GM21423 (cell line): ENCODE data around the gene TOP3B.

Source experiments
- ATAC-seq: cut with Tn5 transposase; IDR thresholded peaks from one replicate; pipeline ENCODE4 v1.9.1; 2021; ENCODE audit warnings: mild to moderate bottlenecking, moderate library complexity; ENCODE audit not compliant: unreplicated experiment

Gene TOP3B, protein sequence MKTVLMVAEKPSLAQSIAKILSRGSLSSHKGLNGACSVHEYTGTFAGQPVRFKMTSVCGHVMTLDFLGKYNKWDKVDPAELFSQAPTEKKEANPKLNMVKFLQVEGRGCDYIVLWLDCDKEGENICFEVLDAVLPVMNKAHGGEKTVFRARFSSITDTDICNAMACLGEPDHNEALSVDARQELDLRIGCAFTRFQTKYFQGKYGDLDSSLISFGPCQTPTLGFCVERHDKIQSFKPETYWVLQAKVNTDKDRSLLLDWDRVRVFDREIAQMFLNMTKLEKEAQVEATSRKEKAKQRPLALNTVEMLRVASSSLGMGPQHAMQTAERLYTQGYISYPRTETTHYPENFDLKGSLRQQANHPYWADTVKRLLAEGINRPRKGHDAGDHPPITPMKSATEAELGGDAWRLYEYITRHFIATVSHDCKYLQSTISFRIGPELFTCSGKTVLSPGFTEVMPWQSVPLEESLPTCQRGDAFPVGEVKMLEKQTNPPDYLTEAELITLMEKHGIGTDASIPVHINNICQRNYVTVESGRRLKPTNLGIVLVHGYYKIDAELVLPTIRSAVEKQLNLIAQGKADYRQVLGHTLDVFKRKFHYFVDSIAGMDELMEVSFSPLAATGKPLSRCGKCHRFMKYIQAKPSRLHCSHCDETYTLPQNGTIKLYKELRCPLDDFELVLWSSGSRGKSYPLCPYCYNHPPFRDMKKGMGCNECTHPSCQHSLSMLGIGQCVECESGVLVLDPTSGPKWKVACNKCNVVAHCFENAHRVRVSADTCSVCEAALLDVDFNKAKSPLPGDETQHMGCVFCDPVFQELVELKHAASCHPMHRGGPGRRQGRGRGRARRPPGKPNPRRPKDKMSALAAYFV

DNA sequence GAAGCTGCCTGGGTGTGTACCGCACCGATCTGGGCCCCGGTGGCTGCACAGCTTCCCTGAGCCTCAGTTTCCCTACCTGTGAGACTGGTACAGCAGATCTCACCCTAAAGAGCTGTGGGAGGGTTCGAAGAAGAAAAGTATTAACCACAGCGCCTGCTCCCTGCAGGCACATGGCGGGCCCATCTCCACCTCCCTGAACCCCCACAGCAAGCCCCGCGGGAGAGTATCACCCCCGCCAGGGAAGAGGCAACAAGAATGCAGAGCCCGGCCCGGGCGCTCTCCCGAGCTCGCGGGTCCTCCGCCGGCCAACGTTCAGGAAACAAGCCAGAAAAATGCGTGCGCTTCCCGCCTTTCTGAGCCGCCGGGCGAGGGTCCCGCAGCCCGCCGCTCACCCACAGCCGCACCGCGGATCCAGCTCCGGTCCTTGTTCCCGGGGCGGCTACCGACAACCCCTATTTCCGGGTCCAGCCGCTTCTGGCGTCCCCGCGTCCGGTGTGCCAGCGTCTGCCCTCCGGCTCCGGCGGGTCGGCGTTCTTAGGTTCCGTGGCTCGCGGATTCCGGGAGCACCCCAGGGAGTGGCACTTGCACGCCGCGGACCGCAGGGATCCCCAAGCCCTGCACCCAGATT is at the start of gene TOP3B:
Gene TOP3B, minus strand, starts transcription at position 450 of the 628 bp plus-strand sequence. CDS start 7,078 bp downstream, outside the sequence.
- peak; percentile 76 for ATAC-seq

DNA sequence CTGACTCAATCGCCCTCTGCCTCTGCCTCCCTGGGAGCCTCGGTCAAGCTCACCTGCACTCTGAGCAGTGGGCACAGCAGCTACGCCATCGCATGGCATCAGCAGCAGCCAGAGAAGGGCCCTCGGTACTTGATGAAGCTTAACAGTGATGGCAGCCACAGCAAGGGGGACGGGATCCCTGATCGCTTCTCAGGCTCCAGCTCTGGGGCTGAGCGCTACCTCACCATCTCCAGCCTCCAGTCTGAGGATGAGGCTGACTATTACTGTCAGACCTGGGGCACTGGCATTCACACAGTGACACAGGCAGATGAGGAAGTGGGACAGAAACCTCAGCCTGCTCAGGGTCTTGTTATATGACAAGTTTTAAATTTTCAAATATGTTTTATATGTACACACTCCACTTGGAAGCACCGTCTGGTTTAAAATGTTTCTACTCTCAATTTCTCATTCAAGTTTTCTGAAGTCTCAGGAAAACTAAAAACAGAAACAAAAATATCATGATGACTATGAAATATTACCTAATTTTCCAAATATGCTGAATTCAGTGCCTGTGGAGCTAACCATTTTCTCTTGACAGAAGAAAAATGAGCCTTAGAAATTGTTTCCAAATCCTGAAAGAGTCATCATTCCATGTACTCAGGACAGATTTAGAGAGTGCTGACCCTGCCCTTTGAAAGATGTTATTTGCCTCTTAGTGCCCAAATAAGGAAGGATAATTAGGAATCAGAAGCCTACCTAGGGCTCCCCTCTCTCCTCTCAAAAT is 48.8 kb upstream of the TOP3B start:
- ATAC-seq, result no peak

DNA sequence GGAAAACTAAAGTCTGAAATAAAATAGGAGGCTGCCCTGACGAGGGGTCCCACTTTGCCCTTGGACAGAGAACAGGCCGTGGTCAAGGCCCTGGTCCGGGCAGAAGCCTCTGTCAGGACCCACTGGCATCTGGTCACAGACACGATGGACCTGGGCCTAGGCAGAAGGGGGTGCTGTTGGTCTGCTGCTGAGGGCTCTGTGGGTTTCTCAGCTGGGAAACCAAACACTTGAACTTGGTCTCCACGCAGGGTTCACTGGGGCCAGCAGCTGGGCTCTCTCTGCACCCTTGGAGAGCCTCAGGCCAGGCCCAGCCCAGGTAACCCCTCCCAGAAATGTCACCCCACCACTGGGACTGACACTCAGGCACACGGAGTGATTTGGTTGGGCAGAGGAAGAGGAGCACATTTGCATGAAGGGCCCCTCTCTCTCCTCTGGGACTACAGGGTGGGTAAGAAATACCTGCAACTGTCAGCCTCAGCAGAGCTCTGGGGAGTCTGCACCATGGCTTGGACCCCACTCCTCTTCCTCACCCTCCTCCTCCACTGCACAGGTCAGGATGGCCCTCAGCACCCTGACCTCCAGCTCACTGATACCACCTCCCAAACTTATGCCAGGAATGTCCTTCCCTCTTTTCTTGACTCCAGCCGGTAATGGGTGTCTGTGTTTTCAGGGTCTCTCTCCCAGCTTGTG is 48.1 kb upstream of the TOP3B start:
- peak; percentile 45 for ATAC-seq

DNA sequence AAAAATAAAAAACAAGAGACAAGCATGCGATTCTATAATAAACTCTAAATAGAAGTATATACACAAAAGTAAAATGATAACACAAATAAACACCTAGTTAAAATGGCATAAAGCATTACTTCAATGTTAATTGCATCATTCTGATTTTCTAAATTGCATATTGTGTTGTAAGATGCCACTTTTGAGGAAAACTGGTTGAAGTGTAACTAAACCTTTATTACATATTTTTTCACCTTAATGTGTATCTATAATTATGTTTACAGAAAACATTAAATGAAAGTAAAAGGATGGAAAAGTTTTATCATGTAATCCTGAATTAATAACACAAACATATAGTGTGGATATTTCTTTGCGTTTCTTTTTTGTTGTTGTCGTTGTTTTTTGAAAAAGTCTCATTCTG is 45.4 kb upstream of the TOP3B start:
- no peak for ATAC-seq

DNA sequence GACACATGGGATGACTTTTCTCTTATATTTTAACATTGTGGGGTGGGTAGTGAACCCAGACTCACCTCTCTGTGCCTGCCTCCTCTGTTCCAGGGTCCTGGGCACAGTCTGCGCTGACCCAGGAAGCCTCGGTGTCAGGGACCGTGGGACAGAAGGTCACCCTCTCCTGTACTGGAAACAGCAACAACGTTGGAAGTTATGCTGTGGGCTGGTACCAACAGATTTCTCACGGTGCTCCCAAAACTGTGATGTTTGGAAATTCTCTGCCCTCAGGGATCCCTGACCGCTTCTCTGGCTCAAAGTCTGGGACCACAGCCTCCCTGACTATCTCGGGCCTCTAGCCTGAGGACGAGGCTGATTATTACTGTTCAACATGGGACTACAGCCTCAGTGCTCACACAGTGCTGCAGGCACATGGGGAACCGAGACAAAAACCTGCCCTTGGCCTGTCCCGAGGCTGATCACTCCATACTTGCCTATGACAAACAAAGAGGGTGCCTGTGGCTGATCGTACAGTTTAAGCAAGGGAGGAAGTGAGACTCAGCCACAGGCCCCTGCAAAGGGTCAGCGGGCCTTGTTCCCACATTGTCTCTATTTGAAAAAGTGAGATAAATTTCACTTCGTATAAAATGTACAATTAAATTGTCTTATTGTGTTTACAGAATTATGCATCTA is 43.7 kb upstream of the TOP3B start:
- peak; percentile 53 for ATAC-seq

DNA sequence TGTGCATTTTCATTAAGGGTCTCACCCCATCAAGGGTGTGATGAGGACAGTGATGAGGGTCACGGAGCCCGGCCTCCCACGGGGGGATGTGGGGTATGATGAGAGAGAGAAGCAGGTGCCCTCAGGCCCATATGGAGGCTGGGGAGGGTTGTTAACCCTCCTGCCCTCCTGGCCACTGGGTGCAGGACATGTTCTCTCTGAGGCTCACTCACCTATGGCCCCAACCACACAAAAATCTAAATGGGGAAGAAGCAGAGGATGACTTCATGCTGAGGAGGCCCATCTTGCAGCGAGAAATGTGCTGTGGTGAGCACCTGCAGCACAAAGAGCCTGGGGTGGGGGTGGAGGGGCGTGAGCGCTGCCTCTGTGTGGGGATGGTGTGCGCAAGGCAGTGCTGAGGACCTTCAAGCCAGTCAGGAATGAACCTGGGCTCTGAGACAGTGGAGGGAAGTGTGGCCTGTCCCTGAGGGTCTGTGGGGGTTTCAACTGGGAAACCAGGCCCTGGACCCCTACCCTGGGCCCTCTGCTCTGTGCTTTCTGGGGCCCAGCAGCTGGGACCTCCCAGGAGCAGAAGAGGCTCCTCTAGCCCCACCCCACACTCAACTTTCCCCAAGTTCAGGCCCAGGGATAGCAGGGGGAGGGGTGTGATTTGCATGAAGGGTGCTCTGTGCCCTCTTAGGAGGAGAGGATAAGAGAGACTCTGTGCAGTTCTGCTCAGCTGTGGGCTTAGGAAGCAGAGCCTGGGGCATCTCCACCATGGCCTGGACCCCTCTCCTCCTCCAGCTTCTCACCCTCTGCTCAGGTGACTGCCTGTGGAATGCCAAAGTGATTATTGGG is 43.0 kb upstream of the TOP3B start:
- ATAC-seq, result no peak

DNA sequence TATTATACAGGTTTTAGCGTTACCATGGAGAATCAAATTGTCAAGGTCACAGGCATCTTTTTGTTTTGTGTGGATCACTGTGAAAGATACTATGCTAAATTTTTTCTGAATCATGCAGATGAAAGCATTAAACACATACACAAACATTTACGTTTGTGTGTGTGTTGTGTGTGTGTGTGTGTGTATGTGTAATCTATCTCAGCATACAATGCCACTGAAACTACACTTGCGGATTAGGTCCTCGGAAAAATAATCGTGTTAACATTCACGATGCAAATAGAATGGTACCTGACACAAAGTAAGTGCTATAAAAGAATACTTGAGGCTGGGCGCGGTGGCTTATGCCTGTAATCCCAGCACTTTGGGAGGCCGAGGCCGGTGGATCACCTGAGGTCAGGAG is 41.9 kb upstream of the TOP3B start:
- no peak for ATAC-seq

DNA sequence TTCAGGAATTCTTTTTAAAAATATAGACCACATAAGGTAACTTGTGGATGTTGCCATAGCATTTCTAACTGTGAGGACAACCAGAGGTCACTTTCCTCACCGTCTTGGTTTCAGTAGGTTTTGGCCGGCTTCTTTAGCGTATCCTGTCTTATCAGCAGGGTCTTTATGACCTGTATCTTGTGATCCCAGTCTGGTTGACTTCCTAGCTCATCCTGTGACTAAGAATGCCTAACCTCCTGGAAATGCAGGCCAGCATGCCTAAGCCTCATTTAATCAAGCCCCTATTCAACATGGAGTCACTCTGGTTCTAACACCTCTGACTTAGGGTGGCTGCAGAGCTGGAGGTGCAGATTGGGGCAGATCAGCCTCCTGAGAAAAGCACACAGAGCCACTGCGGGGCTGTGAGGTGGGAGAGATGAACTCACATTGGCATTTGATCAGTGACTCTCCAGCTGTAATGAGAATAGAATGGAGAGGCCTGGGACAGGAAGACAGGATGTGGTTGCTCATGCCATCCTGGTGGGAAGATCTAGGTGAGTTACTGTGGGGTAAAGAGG is 41.1 kb upstream of the TOP3B start:
- no peak for ATAC-seq

DNA sequence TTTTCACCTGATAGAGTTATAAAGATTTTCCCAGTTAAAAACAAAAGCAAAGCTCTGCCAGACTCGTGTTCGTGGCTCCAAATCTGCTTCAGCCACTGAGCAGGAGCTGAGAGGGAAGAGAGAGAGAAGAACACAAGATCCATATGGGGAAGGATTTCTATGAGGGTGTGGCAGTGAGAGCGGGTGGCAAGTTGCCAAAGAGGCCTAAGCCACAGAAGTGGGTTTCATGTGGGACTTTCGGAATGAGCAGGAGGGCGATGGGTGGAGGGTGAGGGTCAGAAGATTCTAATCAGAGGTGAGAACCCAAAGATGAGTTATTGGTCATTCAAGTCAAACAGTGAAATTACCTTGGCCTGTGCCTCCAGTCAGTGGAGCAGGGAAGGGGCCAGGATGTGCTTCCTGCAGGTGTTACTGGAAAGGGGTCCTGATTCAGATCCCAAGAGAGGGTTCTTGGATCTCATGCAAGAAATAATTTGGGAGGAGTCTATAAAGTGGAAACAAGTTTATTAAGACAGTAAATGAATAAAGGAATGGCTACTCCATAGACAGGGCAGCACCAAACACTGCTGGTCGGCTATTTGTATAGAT is 40.5 kb upstream of the TOP3B start:
- no peak for ATAC-seq

DNA sequence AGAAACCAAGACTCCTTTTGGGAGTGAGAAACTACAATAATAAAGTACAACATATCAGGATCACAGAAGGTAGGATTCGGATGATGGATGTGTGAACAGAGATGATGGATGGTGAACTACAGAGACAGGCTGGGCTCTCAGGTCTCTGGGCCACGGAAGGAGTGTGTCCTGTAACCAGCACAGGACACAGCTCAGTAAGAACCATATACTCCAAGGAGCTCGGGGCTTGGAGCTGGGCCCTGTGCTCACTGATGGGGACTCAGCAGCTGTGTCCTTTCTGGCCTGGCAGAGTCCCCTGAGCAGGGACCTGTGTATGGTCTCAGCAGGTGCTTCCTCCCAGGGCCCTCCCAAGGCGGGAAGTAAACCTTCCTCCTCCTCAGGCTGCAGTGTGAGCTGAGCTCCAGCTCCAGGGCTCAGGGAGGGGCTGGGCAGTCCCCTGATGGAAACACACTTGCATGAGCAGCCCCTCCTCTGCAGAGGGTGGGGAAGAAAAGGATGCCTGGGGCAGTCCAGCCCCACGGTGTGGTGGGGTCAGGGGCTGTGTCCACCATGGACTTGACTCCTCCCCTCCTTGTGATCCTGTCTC is 39.8 kb upstream of the TOP3B start:
- ATAC-seq, result no peak

DNA sequence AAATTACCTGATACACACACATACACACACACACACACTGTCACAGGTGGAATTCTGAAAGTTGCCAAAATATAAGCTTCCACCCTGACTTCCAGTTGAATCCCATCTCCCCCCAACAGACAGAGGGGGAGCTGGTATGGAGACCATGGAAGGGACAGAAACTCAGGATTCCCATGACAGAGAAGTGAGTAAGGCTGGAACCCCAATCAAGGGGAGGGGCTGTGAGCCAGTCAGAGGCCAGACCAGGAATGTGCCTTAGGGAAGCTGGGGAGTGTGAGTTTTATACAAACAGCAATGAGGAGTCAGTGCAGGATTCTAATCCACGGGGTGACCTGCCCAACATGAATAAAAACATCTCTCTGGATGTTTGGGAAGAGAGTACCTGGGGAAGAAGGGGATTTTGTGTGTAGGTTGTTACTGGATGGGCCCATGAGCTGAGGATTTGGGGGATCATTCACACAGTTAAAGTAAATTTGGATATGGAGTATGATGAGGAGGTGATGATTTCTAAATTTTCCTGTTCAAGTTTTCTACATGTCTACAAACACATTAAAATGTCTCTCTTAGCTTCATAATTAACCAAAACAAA is 38.7 kb upstream of the TOP3B start:
- no peak for ATAC-seq

DNA sequence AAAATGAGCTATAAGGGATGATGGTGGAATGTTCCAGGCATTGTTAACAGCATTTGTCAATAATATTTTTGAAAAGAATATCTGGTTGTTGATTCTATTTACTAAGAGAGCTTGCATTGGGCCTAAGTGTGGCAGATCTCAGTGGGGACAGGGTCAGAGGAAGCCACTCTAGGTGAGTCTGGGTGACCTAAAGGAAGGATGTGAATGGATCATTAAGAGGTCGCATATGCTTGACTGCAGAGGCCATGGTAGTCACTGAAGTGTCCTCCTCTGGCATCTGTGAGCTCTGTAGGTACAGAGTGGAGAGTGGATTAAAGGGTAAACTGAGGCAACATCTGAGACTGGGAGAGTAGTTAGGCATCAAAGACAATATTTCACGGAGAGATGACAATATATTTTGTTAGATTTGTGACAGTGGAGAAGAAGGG is 37.9 kb upstream of the TOP3B start:
- ATAC-seq, result no peak

DNA sequence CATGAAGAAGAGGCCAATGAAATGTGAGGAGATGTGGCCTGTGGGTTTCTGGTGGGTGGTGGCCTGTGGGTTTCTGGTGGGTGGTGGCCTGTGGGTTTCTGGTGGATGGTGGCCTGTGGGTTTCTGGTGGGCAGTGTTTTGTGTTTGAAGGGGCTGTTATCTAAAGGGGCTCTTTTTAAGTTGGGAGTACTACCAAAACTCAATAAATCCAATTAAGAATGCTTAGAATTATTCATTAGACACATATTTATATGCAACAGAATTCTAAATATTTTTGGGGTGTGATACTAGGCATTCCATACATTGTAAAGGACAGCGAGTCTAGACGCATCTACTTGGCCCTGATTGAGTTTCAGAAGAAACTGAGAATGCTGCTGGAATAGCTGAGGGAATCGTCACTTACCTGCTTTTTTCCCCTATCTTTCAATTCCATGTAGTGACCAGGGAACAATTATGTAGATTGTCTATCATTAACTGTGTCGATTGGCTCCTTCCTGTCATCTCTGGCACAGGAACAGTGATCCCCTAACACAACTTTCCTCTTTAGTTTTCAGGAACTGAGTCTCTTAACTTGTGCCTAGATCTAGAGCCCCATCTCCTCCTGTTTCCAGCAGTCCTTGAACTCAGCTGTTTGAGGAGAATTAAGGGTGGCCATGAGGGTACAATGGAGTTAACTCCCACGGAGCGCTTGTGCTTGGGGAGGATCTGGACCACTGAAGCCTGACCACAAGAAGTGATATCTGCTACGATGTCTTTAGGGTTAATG is 37.3 kb upstream of the TOP3B start:
- ATAC-seq, result no peak

DNA sequence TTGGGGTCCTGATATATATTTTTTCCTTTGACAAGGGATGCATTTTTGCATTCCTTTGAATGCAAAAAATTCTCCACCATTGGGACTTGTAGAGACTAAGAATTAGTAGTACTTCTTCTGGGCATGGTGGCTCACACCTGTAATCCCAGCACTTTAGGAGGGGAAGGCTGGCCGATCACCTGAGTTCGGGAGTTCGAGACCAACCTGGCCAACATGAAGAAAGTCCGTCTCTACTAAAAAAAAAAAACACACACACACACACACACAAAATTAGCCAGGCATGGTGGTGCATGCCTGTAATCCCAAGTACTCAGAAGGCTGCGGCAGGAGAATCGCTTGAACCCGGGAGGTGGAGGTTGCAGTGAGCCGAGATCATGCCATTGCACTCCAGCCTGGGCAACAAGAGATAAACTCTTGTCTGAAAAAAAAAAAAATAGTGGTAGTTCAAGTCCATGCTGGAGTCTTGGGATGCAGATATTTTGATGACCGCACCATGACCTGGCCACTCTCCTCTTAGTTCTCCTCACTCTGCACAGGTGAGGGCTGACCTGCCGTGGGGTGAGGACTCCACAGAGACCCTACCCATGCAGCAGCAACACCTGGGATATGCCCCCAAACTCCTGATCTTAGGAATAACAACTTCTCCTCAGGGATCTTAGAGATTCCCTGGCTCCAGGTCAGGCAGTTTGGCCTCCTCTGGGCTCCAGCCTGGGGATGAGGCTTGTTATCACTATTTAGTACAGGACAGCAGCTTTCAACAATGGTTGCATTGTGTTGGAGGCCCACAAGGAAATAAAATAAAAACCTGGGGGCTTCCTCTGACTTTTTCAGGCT is 36.5 kb upstream of the TOP3B start:
- no peak for ATAC-seq

DNA sequence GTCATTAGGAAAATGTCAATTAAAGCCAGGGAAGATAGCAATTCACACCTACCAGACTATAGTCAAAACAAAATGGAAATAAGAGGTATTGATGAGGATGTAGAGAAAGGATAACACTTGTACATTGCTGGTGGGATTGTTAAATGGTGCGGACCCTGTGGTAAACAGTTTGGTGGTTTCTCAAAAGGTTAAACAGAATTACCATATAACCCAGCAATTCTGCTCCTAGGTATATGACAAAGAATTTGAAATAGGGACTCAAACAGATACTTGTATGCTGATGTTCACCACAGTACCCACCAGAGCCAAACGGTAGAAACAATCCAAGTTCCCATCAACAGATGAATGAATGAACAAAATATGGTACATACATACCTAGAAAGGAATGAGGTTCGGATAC is 33.0 kb upstream of the TOP3B start:
- ATAC-seq, result no peak

DNA sequence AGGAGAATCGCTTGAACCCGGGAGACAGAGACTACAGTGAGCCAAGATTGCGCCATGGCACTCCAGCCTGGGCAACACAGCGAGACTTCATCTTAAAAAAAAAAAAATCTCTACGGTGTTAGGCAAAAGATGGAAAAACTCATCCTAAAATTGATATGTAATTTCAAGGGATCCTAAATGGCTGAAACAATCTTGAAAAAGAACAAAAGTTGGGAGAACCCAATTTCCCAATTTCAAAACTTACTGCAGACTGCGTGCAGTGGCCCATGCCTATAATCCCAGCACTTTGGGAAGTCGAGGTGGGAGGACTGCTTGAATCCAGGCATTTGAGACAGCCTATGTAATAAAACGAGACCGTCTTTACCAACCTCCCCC is 31.7 kb upstream of the TOP3B start:
- no peak for ATAC-seq
